HG03565 (cell line): ENCODE results near the gene NIFK.

ENCODE experiments used
- ATAC-seq: cut with Tn5 transposase; IDR thresholded peaks from one replicate; pipeline ENCODE4 v1.9.1; 2021; ENCODE audit warnings: mild to moderate bottlenecking, moderate library complexity; ENCODE audit not compliant: unreplicated experiment

NIFK gene

DNA sequence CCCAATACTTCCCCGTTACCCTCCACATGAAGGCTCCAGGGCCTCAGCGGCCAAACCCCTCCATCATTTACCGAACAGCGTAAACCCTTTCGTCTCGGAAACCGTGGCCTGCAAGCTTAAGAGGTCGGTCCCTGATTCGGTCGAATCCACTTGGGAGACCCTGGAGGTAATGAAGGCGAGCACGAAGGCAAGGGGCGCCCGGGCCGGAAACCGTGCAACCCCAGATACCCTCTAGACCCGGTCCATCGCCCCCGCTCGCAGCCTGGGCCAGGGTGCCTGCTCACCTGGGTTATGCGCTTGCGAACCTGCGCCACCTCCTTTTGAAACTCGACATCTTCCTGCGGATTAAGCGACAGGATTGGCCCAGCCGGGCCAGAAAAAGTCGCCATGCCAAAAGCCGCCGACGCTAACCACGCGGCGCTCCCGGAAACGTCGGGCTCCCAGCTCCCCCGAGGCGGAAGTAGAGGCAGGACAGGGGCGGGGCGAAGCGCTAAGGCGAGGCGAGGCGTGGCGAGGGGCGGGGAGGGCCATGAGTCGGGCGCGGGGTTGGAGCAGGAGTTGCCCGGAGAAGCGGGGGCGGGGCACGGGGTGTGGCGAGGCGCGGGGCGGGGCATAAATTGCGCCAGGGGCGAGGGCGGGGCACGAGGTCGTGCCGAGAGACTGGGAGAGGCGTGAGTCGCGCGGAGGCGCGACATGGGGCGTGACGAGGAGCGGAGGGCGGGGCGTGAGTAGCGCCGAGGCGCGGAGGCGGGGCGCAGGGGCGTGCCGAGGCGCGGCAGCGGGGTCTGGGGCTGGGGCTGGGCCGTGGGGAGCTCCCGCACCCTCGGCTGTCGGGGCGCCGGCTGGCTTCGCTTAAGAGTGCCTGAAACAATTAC is at the start of gene NIFK:
Gene NIFK (minus strand): TSS at position 414 of the 875 bp plus-strand sequence. CDS start 25 bp downstream, at position 389.
- peak; percentile 81 for ATAC-seq

DNA sequence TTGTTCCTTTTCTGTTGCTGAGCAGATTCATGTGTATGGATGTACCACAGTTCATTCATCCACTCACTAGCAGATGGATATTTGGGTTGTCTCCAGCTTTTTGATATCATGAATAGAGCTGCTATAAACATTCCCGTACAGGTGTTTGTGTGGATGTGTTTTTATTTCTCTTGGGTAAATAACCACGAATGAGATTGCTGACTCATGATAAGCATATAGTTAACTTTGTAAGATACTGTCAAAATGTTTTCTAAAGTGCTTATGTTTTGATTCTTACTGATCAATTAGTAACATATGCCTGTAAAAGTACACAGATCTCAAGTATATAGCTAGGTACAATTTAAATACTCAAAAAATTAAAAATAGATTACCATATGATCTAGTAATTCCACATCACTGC is 46.5 kb upstream of the NIFK start:
- ATAC-seq, result no peak

DNA sequence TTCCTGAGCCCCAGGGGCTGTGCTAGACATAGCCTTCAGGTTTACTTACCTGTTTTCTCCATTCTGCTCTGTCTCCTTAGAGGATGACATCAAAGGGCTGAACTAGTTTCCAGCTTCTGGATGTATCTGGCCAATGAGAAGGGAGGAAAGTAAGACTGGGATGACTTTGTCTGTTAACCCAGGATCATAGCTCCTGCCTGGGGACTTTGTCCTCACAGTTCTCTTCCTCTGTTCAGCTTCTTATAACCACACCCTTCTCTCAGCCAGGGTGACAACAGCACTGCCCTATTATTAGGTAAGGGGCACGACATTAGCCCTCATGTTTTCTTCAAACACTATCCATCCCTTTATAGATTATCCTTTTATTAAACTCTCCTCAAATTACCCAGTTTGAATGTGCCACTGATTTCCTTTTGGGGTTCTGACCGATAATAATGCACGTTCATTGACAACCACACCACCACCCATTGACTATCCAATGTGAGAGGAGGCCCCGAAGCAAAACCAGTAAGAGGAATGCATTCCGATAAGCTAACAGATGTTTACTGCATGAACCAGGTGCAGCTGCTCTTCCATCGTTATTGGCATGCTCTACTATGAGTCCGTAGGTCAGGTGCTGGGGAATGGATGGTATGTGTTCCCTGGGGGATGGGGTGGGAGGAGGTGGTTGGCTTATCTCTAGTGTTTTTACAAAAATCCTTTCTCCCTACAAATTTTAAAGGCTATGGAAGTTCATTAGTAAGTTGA is 42.2 kb upstream of the NIFK start:
- no peak for ATAC-seq

DNA sequence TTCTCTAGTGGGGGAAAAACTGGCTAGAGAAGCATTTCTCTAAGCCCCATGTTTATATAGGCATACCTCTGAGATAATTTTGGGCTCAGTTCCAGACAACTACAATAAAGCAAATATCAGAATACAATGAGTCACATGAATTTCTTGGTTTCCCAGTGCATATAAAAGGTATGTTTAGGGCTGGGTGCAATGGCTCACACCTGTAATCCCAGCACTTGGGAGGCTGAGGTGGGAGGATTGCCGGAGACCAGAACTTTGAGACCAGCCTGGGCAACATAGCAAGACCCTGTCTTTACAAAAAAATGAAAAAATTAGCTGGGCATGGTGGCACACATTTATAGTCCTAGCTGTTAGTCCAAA is 41.0 kb upstream of the NIFK start:
- no peak for ATAC-seq

DNA sequence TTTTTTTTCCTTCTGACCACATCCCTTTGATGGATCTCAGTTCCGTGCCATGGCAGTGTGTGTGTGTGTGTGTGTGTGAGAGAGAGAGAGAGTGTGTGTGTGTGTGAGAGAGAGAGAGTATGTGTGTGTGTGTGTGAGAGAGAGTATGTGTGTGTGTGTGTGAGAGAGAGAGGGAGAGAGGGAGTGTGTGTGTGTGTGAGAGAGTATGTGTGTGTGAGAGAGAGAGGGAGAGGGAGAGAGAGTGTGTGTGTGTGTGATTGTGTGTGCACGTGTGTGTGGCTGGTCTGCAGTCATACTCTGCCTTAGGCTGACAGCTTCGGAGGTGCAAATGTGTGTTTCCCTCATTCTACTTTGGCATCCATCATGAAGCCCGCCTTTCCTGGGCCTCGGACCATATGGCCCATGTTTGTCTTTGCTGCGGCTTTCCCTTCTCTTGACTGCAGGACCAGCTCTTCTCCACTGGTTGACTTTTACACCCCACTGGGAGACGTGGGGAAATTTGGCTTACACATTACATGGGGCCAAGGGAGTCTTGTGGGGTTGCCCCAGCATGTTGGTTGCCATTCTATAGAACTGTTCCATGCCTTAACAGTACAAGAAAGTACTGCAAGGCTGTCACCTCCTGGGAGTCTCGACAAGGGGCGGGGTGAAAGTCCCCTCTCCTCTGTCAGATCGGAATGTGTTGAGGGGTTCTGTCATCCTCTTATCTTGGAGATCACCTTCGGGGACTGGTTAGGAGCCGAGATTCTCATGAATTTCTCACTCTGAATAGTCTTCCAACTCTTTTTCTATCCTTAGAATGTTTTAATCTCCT is 40.4 kb upstream of the NIFK start:
- no peak for ATAC-seq

DNA sequence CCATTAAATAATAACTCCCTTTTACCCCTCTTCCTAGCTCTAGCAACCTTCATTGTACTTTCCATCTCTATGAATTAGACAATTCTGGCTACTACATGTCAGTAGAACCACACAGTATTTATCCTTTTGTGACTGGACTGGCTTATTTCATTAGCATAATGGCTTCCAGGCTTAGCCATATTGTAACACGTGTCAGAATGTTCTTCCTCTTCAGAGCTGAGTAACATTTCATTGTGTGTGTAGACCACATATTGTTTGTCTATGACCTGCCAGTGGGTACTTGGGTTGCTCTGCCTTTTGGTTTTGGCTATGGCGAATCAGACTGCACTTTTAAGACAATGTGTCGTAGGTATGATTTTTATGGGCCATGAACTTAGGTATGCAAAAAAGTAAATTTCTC is 39.7 kb upstream of the NIFK start:
- ATAC-seq, result no peak

DNA sequence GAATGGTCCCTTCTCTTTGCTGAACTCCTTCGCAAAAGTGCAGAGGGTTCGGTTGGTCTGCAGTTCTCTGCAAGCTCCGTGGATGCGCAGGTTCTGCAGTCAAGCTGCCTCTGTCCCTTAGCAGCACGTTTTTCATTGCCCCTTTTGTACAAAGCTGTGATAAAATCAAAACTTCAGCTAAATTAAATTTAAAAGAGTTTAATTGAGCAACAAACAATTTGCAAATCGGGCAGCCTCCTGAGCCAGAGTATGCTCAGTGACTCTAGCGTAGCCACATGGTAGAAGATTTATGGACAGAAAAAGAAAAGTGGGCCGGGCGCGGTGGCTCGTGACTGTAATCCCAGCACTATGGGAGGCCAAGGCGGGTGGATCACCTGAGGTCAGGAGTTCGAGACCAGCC is 37.6 kb upstream of the NIFK start:
- no peak for ATAC-seq

DNA sequence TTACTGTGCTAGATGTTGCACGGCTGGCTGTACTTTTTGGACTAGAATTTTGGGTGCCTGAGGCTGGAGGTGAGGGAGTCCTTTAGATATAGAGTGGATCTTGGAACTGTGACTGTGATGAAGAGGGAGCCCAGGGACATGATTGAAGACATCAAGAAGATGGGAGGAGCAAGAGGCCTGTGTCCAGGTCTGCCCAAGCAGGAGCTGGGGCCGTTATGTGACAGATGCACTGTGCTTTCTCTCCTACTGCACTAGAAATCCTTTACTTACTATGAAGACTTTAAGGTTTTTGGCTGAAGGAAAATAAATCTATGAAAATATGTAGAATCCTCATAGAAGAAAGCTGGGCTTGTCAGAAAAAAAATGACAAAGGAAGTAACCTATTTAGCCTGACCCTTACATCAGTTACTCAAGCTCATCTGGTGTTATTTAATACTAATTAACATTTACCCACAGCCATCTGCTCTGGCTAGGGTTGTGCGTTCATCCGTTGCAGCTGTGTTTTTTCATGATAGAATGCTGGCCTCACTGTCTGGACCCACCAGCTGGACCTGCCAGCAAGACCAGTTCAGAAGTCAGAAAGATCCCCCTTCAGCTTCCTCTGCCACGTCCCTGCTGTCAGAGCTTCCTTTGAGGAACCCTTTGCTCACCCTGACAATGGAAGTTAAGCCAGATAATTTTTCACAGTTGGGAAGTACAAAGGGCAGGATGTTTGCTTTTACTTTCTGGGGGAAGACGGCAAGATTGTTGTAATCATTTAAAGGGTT is 35.5 kb upstream of the NIFK start:
- ATAC-seq, result no peak

DNA sequence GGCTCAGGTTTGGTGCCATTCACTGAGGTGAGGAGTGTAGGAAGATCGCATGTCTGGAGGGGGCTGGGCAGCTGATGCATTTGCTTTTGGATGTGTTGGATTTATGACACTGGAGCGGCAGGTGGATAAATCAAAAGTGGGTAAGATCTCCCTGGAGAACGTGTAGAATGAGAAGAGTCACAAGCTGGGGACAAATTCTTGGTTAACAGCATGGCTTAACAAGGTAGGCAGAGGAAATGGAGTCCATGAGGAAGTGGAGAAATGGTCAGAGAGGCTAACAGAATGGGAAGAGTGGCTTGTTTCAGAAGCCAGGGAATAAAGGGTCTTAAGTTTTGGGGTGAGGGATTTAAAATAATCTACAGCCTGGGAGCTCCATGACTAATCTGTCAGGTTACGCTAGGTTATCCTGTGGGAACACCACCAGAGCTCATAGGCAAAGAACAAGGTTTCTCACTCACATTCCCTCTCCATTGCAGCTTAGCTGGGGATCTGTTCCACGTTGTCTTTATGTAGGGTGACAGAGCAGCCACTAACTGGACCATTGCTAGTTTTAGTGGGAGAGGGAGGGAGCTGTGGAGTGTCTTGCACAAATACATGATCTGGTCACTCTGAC is 31.6 kb upstream of the NIFK start:
- ATAC-seq, result no peak

DNA sequence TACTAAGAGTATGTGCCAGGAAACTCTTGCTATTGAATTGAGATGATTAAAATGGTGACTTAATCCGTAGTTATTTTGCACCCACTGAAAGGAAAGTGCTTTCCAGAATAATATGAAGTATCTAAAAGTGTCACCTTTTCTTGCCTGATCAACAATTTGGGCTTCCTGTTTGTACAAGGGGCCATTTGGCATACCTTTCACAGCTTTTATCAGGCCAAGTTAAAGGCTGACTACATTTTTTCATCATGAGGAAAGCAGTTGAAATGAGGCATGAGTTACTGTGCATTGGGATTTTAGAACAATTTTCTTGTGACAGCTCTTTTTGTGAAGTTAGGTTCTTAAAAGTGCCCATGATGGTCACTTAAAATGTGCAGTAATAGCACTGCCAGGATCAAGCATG is 29.9 kb upstream of the NIFK start:
- no peak for ATAC-seq

DNA sequence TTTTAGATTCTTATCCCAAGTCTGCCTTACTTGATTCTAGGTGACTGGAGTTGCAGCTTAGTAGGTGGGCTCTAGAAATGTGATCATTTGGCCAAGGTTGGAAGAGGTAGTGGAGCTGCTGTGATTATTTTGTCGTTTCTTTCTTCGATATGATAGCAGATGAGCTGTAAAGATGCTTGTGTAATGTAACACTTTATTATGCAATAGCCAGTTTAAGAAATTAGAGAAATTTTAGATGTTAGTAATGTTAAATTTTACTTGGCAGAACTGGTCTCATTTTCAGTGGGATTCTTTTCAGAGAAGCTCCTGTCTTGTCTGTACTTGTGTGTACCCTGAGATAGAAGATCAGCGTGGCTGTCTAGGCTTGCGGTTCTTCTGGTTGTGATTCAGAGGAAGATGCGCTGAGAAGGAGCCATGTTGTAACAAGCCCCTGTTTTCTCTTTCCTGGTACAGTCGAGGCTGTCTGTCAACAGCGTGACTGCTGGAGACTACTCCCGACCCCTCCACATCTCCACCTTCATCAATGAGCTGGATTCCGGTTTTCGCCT is 28.1 kb upstream of the NIFK start:
- ATAC-seq, result no peak

DNA sequence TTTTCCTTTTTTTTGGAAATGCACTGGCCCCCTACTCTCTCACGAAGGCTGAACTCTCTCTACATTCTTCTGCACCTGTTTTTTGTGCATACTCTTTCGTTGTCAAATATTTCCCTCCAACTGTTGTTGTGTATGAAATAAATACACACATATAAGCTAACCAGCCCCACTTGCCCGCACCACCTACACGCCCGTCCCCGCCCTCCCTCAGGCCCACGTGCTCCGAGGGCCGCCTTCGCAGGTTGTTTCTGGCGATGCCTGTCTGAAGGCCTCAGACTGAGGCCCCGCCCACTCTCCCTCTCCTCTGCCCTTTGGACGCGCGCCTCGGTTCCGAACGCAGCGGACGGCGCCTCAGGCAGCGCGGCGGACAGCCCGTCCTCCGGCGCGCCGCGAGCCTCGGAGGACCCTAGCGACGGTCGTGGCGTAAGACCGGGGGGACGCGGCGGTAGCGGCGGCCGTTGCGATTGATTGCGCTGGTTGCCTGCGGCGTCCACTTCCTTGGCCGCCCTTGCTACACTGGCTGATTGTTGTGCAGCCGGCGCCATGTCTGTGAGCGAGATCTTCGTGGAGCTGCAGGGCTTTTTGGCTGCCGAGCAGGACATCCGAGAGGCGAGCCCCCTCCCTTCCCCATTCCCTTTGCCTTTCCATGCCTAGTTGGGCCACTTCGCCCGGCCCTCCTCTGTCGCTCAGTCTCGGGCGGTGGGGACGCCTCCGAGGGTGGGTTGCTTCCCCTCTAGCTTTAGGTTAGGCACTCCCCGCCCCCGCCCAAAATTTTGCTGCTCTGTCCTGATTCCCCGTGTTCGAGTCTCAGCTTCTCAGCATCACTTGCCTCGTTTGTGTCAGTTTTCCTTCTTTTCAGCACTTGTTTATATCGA is 18.8 kb upstream of the NIFK start, which contains the start of gene TSN:
Gene TSN (plus strand): TSS at position 415 of the 875 bp plus-strand sequence. CDS start 129 bp downstream, at position 544.
- ATAC-seq, result peak; percentile 99

DNA sequence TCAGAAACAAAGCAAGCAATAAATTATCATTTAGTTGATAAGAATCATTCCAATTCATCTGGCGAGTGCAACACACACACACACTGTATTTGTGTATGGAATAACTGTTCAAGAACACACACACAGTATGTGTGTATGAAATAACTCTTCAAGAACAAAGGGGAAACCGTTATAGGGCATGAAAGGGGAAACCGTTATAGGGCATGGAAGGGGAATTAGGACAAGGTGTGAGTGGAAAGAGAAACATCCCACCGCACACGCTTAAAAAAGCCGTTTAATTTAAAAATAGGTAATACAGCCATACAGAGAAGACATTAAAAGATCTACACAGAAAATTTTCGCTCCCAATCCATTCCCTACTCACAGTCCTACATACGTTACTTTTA is 18.2 kb upstream of the NIFK start:
- ATAC-seq, result no peak

DNA sequence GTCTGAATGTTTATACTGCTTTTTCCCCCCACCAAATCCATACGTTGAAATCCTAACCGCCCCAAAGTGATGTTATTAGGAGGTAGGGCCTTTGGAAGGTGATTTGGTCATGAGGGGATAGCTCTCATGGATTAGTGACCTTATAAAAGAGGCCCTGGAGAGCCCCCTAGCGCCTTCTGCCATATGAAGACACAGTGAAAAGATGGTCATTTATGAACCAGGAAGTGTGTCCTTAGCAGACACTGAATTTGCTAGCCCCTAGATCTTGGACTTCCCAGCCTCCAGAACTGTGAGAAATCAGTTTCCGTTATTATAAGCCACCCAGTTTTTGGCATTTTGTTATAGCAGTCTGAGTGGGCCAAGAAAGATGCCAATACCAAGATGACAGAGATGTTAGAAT is 11.5 kb upstream of the NIFK start:
- no peak for ATAC-seq

DNA sequence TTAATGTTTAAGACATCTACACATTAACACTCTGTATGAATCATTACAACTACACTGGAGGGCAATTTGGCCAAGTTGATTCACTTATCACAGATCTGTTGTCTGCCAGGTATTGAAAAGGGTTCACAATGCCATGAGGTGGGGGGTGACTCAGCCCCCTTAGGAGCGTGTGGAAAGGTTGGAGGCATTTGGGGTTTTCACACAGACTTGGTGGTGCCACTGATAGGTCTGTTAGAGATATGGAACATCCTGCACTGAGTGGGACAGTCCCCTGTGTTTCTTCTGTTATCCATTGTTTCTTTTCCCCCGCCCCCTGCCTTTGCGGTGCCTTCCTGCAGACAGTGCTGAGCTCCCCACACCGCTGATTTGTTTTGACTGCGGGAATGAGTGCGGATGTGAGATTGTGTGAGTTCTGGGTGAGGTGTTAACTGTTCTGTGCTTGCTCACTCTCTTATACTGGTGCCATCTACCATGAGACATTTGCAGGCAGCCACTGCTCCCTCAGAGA is 9.4 kb upstream of the NIFK start:
- ATAC-seq, result no peak

DNA sequence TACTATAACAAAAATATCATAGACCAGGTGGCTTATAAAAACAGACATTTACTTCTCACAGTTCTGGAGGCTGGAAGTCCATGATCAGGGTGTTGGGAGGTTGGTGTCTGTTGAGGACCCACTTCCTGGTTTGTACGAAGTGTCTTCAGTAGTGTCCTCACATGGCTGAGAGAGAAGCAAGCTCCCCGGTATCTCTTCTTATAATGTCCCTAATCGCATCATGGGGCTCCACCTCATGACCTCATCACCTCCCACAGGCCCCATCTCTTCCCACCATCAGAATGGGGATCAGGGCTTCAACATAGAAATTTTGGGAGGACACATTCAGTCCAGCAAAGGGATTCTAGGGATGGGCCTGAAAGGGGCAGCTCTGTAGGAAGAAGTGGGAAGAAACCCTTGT is 4.8 kb upstream of the NIFK start:
- no peak for ATAC-seq

DNA sequence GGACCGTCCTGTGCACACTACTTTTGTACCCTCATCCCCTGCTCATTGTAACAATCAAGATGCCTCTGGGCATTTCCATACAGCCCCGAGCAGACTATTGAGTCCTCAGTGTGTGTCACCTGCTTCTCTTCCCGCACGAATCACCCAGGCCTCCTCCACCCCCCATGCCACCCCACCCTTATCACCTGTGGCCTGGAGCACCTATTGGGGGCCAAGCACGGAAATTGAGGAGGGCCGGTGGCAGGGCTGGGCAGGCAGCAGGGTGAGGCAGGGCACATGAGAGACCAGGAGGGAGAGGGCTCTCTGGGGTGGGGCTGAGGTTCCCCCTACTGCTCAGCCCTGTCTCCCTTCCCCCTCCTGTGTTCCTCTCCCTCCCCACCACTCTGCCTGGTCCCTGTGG is 4.3 kb upstream of the NIFK start:
- no peak for ATAC-seq

DNA sequence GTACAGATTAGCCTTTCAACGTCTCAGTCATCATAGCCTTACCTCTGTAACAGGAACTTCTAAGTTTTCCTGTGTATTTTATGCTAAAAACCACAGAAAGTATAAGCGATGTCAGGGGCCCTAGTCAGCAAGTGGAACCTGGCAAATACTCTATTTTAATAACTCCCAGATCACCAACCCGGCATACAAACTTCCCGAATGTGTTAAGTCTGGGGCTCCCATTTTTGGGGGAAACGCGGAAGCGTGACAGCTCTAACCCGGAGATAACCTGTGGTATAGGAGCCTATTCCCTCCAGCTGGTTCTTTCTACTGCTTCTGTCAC is 574 bp downstream of the NIFK start:
- ATAC-seq, result no peak

DNA sequence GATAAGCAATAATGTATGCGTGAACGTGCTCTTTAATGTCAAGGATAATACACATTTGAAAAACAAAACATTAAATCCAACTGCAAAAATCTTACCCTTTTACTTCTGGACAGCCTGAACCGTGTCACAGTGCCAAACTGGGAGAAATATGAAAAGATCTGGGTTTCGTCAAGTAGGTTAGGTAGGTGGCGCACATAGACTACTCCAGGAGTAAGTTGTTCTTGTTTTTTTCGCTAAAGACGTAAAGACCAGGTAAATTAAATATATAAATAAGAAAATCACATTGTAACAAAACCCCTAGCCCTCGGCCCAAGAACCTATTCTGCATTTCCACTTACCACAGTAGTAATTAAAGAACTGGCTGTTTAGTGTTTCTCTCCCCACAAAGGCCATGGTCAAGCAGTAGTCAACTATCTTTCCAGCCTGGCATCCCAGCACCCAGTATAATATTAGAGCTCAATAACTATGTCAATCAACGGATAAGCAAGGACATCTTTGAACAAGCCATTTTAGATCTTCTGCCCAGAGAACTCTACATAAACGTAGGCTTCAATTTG is 1.1 kb downstream of the NIFK start:
- no peak for ATAC-seq
